GM12878 (cell line): ENCODE data around the gene NDST3.

Experiments
- CBX3 ChIP-seq: fragments of 200-600 bp; sonication (generic); IDR thresholded peaks from 2 replicates; pipeline ENCODE4 v1.6.1; 2016; ENCODE audit warnings: low read depth, borderline replicate concordance
- CREB1 ChIP-seq: IDR thresholded peaks from 2 replicates; pipeline ENCODE4 v1.6.1; 2012; ENCODE audit warnings: low read depth, mild to moderate bottlenecking, inconsistent platforms
- MAX ChIP-seq: IDR thresholded peaks from 2 replicates; pipeline ENCODE4 v1.6.1; 2012; ENCODE audit warnings: low read depth, low read length, improper control_type of control experiment
- NFIC ChIP-seq: IDR thresholded peaks from 2 replicates; pipeline ENCODE4 v1.6.1; 2012; ENCODE audit warnings: low read depth, mild to moderate bottlenecking, inconsistent platforms, low read length, moderate library complexity
- POLR2A ChIP-seq: IDR thresholded peaks from 2 replicates; pipeline ENCODE4 v1.6.1; 2011; ENCODE audit warnings: low read depth, mild to moderate bottlenecking, low read length
- RBBP5 ChIP-seq: fragments of 200-600 bp; sonication (generic); conservative IDR thresholded peaks from 2 replicates; pipeline ENCODE4 v1.6.1; 2016
- SREBF2 ChIP-seq: IDR thresholded peaks from 2 replicates; pipeline ENCODE4 v1.6.1; 2012; ENCODE audit warnings: mild to moderate bottlenecking, low read length
- YY1 ChIP-seq: IDR thresholded peaks from 2 replicates; pipeline ENCODE4 v1.6.1; 2011; ENCODE audit warnings: low read depth, mild to moderate bottlenecking, low read length
- ZBTB33 ChIP-seq: fragments of 450-650 bp; IDR thresholded peaks from 2 replicates; pipeline ENCODE4 v1.6.1; 2017; ENCODE audit warnings: mild to moderate bottlenecking
- ZNF274 ChIP-seq: IDR thresholded peaks from one replicate; pipeline ENCODE4 v1.8.0; 2011; ENCODE audit not compliant: insufficient read length, insufficient read depth
- TF ChIP-seq, protein P1 (sequence below), 3 experiments: IDR thresholded peaks in 2 of 3; conservative IDR thresholded peaks in 1 of 3; 2 replicates each; pipeline ENCODE4 v1.5.1; 2011; ENCODE audit warnings: low read depth in 3 of 3, low read length in 3 of 3, mild to moderate bottlenecking in 3 of 3, control low read depth in 2 of 3, moderate library complexity in 2 of 3, inconsistent platforms in 1 of 3, mixed read lengths in 1 of 3; ENCODE audit not compliant: control insufficient read depth in 2 of 3, insufficient read depth in 1 of 3; ENCODE audit errors: extremely low read depth in 1 of 3

- TF ChIP-seq SREBF2 (no peak), RBBP5 (no peak), CBX3 (no peak), ZBTB33 (no peak), NFIC (no peak), CREB1 (no peak), POLR2A (no peak), MAX (no peak), ZNF274 (no peak), YY1 (no peak)
- TF ChIP-seq, protein P1, sequence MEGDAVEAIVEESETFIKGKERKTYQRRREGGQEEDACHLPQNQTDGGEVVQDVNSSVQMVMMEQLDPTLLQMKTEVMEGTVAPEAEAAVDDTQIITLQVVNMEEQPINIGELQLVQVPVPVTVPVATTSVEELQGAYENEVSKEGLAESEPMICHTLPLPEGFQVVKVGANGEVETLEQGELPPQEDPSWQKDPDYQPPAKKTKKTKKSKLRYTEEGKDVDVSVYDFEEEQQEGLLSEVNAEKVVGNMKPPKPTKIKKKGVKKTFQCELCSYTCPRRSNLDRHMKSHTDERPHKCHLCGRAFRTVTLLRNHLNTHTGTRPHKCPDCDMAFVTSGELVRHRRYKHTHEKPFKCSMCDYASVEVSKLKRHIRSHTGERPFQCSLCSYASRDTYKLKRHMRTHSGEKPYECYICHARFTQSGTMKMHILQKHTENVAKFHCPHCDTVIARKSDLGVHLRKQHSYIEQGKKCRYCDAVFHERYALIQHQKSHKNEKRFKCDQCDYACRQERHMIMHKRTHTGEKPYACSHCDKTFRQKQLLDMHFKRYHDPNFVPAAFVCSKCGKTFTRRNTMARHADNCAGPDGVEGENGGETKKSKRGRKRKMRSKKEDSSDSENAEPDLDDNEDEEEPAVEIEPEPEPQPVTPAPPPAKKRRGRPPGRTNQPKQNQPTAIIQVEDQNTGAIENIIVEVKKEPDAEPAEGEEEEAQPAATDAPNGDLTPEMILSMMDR (IDR thresholded peaks at IDR 0.05 in 2 of 3, conservative IDR thresholded peaks at IDR 0.05 in 1 of 3; ENCODE audit: control insufficient read depth in 2 of 3, extremely low read depth in 1 of 3, insufficient read depth in 1 of 3, low read depth in 3 of 3, low read length in 3 of 3) = no peak
Measured at GRCh38 chr4:118268780-118269179, 234.5 kb downstream of the NDST3 start.
